ENCODE results near the gene HSF2BP.
"Not testable (repeated sequence)": the region's sequence is repeated elsewhere in the genome, so short reads cannot be mapped to it uniquely, and the experiment has no call there.

DNA sequence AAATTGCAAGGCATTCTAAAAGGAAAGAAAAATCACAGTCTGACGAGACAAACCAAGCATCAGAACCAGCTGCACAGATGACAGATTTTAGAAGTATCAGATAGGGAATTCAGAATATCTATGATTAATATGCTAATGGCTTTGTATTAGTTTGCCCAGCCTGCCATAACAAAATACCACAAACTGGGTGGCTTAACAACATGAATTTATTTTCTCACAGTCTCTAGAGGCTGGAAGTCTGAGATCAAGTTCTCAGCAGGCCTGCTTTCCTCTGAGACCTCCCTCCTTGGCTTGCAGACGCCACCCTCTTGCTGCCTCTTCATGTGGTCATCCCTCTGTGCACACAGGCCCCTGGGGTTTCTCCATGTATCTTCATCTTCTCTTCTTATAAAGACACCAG lies 118.7 kb downstream of the HSF2BP start:
- TF ChIP-seq POLR2AphosphoS5 (IDR thresholded peaks at IDR 0.05; ENCODE audit: low read depth); GABPA (IDR thresholded peaks at IDR 0.05; ENCODE audit: low read depth); SPI1 (IDR thresholded peaks at IDR 0.05; ENCODE audit: borderline replicate concordance, low read depth): not testable (repeated sequence)
- TF ChIP-seq, protein P1, sequence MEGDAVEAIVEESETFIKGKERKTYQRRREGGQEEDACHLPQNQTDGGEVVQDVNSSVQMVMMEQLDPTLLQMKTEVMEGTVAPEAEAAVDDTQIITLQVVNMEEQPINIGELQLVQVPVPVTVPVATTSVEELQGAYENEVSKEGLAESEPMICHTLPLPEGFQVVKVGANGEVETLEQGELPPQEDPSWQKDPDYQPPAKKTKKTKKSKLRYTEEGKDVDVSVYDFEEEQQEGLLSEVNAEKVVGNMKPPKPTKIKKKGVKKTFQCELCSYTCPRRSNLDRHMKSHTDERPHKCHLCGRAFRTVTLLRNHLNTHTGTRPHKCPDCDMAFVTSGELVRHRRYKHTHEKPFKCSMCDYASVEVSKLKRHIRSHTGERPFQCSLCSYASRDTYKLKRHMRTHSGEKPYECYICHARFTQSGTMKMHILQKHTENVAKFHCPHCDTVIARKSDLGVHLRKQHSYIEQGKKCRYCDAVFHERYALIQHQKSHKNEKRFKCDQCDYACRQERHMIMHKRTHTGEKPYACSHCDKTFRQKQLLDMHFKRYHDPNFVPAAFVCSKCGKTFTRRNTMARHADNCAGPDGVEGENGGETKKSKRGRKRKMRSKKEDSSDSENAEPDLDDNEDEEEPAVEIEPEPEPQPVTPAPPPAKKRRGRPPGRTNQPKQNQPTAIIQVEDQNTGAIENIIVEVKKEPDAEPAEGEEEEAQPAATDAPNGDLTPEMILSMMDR (IDR thresholded peaks at IDR 0.05; ENCODE audit: insufficient read depth, low read length), result not testable (repeated sequence)
- TF ChIP-seq, protein P2, sequence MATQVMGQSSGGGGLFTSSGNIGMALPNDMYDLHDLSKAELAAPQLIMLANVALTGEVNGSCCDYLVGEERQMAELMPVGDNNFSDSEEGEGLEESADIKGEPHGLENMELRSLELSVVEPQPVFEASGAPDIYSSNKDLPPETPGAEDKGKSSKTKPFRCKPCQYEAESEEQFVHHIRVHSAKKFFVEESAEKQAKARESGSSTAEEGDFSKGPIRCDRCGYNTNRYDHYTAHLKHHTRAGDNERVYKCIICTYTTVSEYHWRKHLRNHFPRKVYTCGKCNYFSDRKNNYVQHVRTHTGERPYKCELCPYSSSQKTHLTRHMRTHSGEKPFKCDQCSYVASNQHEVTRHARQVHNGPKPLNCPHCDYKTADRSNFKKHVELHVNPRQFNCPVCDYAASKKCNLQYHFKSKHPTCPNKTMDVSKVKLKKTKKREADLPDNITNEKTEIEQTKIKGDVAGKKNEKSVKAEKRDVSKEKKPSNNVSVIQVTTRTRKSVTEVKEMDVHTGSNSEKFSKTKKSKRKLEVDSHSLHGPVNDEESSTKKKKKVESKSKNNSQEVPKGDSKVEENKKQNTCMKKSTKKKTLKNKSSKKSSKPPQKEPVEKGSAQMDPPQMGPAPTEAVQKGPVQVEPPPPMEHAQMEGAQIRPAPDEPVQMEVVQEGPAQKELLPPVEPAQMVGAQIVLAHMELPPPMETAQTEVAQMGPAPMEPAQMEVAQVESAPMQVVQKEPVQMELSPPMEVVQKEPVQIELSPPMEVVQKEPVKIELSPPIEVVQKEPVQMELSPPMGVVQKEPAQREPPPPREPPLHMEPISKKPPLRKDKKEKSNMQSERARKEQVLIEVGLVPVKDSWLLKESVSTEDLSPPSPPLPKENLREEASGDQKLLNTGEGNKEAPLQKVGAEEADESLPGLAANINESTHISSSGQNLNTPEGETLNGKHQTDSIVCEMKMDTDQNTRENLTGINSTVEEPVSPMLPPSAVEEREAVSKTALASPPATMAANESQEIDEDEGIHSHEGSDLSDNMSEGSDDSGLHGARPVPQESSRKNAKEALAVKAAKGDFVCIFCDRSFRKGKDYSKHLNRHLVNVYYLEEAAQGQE (IDR thresholded peaks at IDR 0.05; ENCODE audit: insufficient replicate concordance, low read depth), result not testable (repeated sequence)

All from HL-60 (cell line).